K562 (cell line): ENCODE results near the gene SLFNL1. TPM values are rescaled to one million over a fixed set of nuclear protein-coding genes. Genes with fewer than 3 reads are reported as not detected.

Experiments used
- ADNP ChIP-seq: fragments of 200-800 bp; sonication (Bioruptor generic); IDR thresholded peaks from 2 replicates; pipeline ENCODE4 v1.6.1; 2016; ENCODE audit warnings: missing genetic modification characterization, missing compliant biosample characterization
- CBFA2T2 ChIP-seq: fragments of 450-650 bp; conservative IDR thresholded peaks from 2 replicates; pipeline ENCODE4 v1.6.1; 2017; ENCODE audit warnings: mild to moderate bottlenecking
- ILK ChIP-seq: fragments of 450-650 bp; IDR thresholded peaks from 2 replicates; pipeline ENCODE4 v1.6.1; 2016; ENCODE audit warnings: missing genetic modification characterization, low read depth, mild to moderate bottlenecking, missing compliant biosample characterization, moderate library complexity, borderline replicate concordance
- KLF6 ChIP-seq: fragments of 250-450 bp; sonication (Bioruptor Pico); IDR thresholded peaks from 2 replicates; pipeline ENCODE4 v1.4.0; 2020; ENCODE audit warnings: mild to moderate bottlenecking, moderate library complexity, borderline replicate concordance
- NUFIP1 ChIP-seq: fragments of 450-650 bp; IDR thresholded peaks from 2 replicates; pipeline ENCODE4 v1.6.1; 2018; ENCODE audit not compliant: partially characterized antibody
- PML ChIP-seq: IDR thresholded peaks from 2 replicates; pipeline ENCODE4 v1.6.1; 2012; ENCODE audit warnings: low read length, inconsistent platforms
- POLR2G ChIP-seq: fragments of 200-400 bp; formaldehyde crosslinking; IDR thresholded peaks from 2 replicates; pipeline ENCODE4 v1.6.1; 2017; ENCODE audit warnings: low read depth, mild to moderate bottlenecking, antibody characterized with exemption, low read length, moderate library complexity
- RBFOX2 ChIP-seq: fragments of 200-400 bp; formaldehyde crosslinking; IDR thresholded peaks from 2 replicates; pipeline ENCODE4 v1.6.1; 2017; ENCODE audit warnings: low read depth, mild to moderate bottlenecking, low read length, moderate library complexity
- RBM25 ChIP-seq: fragments of 200-400 bp; formaldehyde crosslinking; IDR thresholded peaks from 2 replicates; pipeline ENCODE4 v1.6.1; 2018; ENCODE audit warnings: low read length, low read depth, moderate library complexity; ENCODE audit not compliant: severe bottlenecking
- SMAD1 ChIP-seq: fragments of 150-350 bp; IDR thresholded peaks from 2 replicates; pipeline ENCODE4 v1.6.1; 2014; ENCODE audit warnings: low read length, low read depth; ENCODE audit not compliant: partially characterized antibody
- SMAD4 ChIP-seq: fragments of 250-450 bp; sonication (Bioruptor Pico); conservative IDR thresholded peaks from 2 replicates; pipeline ENCODE4 v1.8.0; 2021; ENCODE audit warnings: inconsistent platforms, mild to moderate bottlenecking, moderate library complexity
- SOX6 ChIP-seq: fragments of 450-650 bp; IDR thresholded peaks from 2 replicates; pipeline ENCODE4 v1.6.1; 2014; ENCODE audit warnings: mild to moderate bottlenecking
- SP1 ChIP-seq: sonication (generic); formaldehyde crosslinking; IDR thresholded peaks from 2 replicates; pipeline ENCODE4 v1.8.1; 2022; ENCODE audit warnings: mild to moderate bottlenecking, missing genetic modification reagents
- SUPT5H ChIP-seq: fragments of 450-650 bp; IDR thresholded peaks from 2 replicates; pipeline ENCODE4 v1.6.1; 2016
- TCF7L2 ChIP-seq: fragments of 150-350 bp; IDR thresholded peaks from 2 replicates; pipeline ENCODE4 v1.6.1; 2016; ENCODE audit warnings: low read depth, mild to moderate bottlenecking, low read length, moderate library complexity
- U2AF1 ChIP-seq: fragments of 200-400 bp; formaldehyde crosslinking; optimal IDR thresholded peaks from 2 replicates; pipeline ENCODE3; 2017; ENCODE audit warnings: mild to moderate bottlenecking, low read depth, low read length, moderate library complexity
- ZNF146 ChIP-seq: IDR thresholded peaks from one replicate; pipeline ENCODE4 v1.6.1; 2018; ENCODE audit warnings: missing compliant biosample characterization; ENCODE audit not compliant: unreplicated experiment
- ZNF224 ChIP-seq: sonication (generic); formaldehyde crosslinking; IDR thresholded peaks from 2 replicates; pipeline ENCODE4 v1.8.0; 2022; ENCODE audit warnings: mild to moderate bottlenecking, missing genetic modification reagents
- ZNF79 ChIP-seq: fragments of 250-450 bp; sonication (Bioruptor Pico); IDR thresholded peaks from 2 replicates; pipeline ENCODE4 v1.4.0; 2020; ENCODE audit warnings: low read depth, mild to moderate bottlenecking, moderate library complexity
- polyA plus RNA-seq, 8 experiments: library from polyadenylated mRNA; depleted of rRNA in 4 of 8; stranded (reverse) in 5 of 8; unstranded in 3 of 8; fragments of >200 nt; fragmentation: Nextera tagmentation in 2 of 8; fragmentation: Illumina TruSeq in 1 of 8; extraction: Ambion mirVana in 2 of 8; extraction: Trizol in 1 of 8; gene quantifications; 2 replicates each; pipeline versions ENCODE4 v1.2.1 to v1.2.3, GENCODE V29; 2011 to 2014; ENCODE audit warnings: inconsistent platforms in 1 of 8, missing spikeins in 1 of 8
- total RNA-seq, 7 experiments: library from RNA; depleted of rRNA in 6 of 7; stranded (reverse); fragments of >200 nt in 6 of 7; fragmentation: Illumina TruSeq in 2 of 7; extraction: Trizol in 2 of 7; gene quantifications; 2 replicates each; pipeline versions ENCODE4 v1.2.1 to v1.2.3, GENCODE V29; 2011 to 2021; ENCODE audit warnings: low replicate concordance in 1 of 7
- TF ChIP-seq, protein P1 (sequence below): sonication (generic); formaldehyde crosslinking; IDR thresholded peaks from 2 replicates; pipeline ENCODE4 v1.8.1; 2023; ENCODE audit warnings: mild to moderate bottlenecking, missing genetic modification reagents
- TF ChIP-seq, protein P2 (sequence below): fragments of 250-450 bp; sonication (Bioruptor Pico); IDR thresholded peaks from 2 replicates; pipeline ENCODE4 v1.6.1; 2021; ENCODE audit warnings: mild to moderate bottlenecking
- TF ChIP-seq, protein P3 (sequence below): IDR thresholded peaks from 3 replicates; pipeline ENCODE4 v1.6.1; 2011; ENCODE audit warnings: borderline replicate concordance, mild to moderate bottlenecking; ENCODE audit not compliant: insufficient read length, insufficient read depth
- TF ChIP-seq, protein P4 (sequence below): sonication (generic); formaldehyde crosslinking; IDR thresholded peaks from 2 replicates; pipeline ENCODE4 v1.8.0; 2023; ENCODE audit warnings: mild to moderate bottlenecking, missing genetic modification reagents

SLFNL1 gene
- total and polyA plus RNA-seq, 9 of the 15 experiments (the other 6 are each of a cell fraction or from before 2014, with no cell fraction given) = 0.05 to 0.14 (median 0.06) TPM; not detected in 5

DNA sequence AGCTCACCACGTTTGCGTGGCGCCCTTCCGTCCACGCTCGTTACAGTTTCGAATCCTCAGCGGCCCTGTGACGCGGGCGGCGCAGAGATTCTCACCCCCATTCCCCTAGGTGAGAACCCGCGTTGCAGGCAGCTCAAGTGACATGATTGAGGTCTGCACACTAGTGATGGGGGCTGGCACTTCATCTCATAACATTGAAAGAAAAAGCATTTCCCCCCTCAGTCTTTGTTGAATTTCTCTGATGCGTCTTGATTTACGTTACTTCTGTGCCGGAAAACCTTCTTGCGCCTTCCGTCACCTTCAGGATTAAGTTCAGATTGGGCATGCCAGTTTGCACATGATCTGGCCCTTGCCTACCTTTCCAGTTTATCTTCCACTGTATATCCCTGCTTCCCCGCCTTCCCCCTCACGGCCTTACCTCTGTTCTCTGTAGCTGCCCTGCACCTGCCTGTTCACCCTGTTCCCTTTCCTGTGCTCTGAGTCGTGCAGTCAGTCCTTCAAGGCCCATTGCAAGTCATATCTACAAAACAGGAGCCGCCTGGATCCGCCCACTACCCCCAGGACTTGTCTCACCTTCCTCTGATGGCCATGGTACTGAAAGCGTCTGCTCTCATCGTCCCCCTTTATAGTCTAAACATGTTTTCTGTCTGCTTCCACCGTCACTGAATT lies 40.9 kb downstream of the SLFNL1 start (continued):
- TF ChIP-seq, protein P1, sequence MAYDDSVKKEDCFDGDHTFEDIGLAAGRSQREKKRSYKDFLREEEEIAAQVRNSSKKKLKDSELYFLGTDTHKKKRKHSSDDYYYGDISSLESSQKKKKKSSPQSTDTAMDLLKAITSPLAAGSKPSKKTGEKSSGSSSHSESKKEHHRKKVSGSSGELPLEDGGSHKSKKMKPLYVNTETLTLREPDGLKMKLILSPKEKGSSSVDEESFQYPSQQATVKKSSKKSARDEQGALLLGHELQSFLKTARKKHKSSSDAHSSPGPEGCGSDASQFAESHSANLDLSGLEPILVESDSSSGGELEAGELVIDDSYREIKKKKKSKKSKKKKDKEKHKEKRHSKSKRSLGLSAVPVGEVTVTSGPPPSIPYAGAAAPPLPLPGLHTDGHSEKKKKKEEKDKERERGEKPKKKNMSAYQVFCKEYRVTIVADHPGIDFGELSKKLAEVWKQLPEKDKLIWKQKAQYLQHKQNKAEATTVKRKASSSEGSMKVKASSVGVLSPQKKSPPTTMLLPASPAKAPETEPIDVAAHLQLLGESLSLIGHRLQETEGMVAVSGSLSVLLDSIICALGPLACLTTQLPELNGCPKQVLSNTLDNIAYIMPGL (CRISPR knock-in tag) = 0 out of 2 replicates have a peak, but pooled peaks have one; percentile 39
- TF ChIP-seq ZNF146 (CRISPR knock-in tag) (no peak), CBFA2T2 (no peak), KLF6 (CRISPR knock-in tag) (no peak), U2AF1 (no peak), RBM25 (no peak), TCF7L2 (no peak), SP1 (CRISPR knock-in tag) (peak; percentile 28; the same call in 1 of the 2 replicates), SMAD1 (no peak), ZNF79 (CRISPR knock-in tag) (no peak), SOX6 (no peak), ILK (no peak), SMAD4 (CRISPR knock-in tag) (no peak), ADNP (no peak), RBFOX2 (no peak), ZNF224 (CRISPR knock-in tag) (no peak), POLR2G (no peak), NUFIP1 (no peak), PML (no peak; the same call in 1 of the 2 replicates), SUPT5H (peak; percentile 56)
- TF ChIP-seq, protein P2, sequence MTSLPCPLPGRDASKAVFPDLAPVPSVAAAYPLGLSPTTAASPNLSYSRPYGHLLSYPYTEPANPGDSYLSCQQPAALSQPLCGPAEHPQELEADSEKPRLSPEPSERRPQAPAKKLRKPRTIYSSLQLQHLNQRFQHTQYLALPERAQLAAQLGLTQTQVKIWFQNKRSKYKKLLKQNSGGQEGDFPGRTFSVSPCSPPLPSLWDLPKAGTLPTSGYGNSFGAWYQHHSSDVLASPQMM (CRISPR knock-in tag) = no peak
- TF ChIP-seq, protein P3, sequence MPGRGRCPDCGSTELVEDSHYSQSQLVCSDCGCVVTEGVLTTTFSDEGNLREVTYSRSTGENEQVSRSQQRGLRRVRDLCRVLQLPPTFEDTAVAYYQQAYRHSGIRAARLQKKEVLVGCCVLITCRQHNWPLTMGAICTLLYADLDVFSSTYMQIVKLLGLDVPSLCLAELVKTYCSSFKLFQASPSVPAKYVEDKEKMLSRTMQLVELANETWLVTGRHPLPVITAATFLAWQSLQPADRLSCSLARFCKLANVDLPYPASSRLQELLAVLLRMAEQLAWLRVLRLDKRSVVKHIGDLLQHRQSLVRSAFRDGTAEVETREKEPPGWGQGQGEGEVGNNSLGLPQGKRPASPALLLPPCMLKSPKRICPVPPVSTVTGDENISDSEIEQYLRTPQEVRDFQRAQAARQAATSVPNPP = no peak
- TF ChIP-seq, protein P4, sequence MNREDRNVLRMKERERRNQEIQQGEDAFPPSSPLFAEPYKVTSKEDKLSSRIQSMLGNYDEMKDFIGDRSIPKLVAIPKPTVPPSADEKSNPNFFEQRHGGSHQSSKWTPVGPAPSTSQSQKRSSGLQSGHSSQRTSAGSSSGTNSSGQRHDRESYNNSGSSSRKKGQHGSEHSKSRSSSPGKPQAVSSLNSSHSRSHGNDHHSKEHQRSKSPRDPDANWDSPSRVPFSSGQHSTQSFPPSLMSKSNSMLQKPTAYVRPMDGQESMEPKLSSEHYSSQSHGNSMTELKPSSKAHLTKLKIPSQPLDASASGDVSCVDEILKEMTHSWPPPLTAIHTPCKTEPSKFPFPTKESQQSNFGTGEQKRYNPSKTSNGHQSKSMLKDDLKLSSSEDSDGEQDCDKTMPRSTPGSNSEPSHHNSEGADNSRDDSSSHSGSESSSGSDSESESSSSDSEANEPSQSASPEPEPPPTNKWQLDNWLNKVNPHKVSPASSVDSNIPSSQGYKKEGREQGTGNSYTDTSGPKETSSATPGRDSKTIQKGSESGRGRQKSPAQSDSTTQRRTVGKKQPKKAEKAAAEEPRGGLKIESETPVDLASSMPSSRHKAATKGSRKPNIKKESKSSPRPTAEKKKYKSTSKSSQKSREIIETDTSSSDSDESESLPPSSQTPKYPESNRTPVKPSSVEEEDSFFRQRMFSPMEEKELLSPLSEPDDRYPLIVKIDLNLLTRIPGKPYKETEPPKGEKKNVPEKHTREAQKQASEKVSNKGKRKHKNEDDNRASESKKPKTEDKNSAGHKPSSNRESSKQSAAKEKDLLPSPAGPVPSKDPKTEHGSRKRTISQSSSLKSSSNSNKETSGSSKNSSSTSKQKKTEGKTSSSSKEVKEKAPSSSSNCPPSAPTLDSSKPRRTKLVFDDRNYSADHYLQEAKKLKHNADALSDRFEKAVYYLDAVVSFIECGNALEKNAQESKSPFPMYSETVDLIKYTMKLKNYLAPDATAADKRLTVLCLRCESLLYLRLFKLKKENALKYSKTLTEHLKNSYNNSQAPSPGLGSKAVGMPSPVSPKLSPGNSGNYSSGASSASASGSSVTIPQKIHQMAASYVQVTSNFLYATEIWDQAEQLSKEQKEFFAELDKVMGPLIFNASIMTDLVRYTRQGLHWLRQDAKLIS = no peak
